GM12801 (cell line): ENCODE data around the gene ERLIN1.

ENCODE experiments used
- TF ChIP-seq, protein P1 (sequence below): IDR thresholded peaks from one replicate; pipeline ENCODE4 v1.5.1; 2011; ENCODE audit warnings: control low read depth; ENCODE audit not compliant: insufficient read length; ENCODE audit errors: extremely low read depth

Gene ERLIN1

GRCh38 chr10:100155936-100156335 lies 29.9 kb downstream of the ERLIN1 start:
- TF ChIP-seq, protein P1, sequence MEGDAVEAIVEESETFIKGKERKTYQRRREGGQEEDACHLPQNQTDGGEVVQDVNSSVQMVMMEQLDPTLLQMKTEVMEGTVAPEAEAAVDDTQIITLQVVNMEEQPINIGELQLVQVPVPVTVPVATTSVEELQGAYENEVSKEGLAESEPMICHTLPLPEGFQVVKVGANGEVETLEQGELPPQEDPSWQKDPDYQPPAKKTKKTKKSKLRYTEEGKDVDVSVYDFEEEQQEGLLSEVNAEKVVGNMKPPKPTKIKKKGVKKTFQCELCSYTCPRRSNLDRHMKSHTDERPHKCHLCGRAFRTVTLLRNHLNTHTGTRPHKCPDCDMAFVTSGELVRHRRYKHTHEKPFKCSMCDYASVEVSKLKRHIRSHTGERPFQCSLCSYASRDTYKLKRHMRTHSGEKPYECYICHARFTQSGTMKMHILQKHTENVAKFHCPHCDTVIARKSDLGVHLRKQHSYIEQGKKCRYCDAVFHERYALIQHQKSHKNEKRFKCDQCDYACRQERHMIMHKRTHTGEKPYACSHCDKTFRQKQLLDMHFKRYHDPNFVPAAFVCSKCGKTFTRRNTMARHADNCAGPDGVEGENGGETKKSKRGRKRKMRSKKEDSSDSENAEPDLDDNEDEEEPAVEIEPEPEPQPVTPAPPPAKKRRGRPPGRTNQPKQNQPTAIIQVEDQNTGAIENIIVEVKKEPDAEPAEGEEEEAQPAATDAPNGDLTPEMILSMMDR = no peak

- TF ChIP-seq, protein P1 = no peak
Measured at GRCh38 chr10:100154666-100155065, 31.2 kb downstream of the ERLIN1 start.

DNA sequence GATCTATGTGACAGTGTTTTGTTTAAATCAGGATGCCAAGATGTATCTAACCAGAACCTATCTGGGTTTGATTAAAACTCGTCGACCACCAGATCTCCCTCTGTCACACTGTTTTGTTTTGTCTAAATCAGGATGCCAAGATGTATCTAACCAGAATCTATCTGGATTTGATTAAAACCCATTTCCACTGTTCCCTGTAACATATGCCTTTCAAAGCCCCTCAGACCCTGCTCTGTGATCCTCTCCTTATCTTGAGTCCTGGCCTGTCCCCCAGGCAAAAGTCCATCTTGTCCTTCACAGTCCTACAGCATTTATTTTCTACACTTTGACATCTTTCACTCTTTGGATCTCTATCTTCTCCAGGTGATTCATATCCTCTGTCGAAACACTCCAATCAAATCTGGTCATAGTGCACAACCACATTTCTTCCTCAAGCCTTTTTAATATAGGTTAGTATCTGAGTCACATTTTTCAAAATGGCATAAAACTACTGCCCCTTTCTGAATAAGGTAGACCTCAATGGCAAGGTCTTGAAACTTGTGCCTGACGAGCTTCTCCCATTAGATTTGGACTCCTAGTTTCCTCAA lies 32.5 kb downstream of the ERLIN1 start:
- TF ChIP-seq, protein P1 = no peak

- TF ChIP-seq, protein P1 = no peak
Measured at GRCh38 chr10:100151723-100152300, 34.0 kb downstream of the ERLIN1 start.

GRCh38 chr10:100148353-100149211 lies 37.2 kb downstream of the ERLIN1 start:
- TF ChIP-seq, protein P1 = no peak

- TF ChIP-seq, protein P1 = no peak
Measured at GRCh38 chr10:100146875-100147650, 38.8 kb downstream of the ERLIN1 start.

GRCh38 chr10:100146398-100146797 lies 39.4 kb downstream of the ERLIN1 start:
- TF ChIP-seq, protein P1 = no peak
